Keratinocyte (primary cell): ENCODE results near the gene PHACTR1. TPM values are rescaled to one million over a fixed set of nuclear protein-coding genes. Genes with fewer than 3 reads are reported as not detected.

ENCODE experiments used
- DNase-seq: peaks from one replicate; pipeline ENCODE4 v3.0.0-alpha.2; 2011; ENCODE audit warnings: low read depth, missing footprints, low spot score
- FAIRE-seq: peaks from 2 replicates; lab custom pipeline; 2011; peaks lifted over from hg19 to GRCh38; lab: Jason Lieb, UNC
- H2AFZ ChIP-seq: 2 replicates; pipeline ENCODE4 v1.6.0; 2012; ENCODE audit warnings: low read length, control low read depth, inconsistent platforms; ENCODE audit not compliant: control insufficient read depth
- H3K27ac ChIP-seq: 2 replicates; pipeline ENCODE4 v1.5.1; 2011; ENCODE audit warnings: low read length; ENCODE audit not compliant: control insufficient read depth, insufficient read depth
- H3K27me3 ChIP-seq: 3 replicates; pipeline ENCODE4 v1.6.0; 2011; ENCODE audit warnings: low read length; ENCODE audit not compliant: control insufficient read depth, insufficient read depth; ENCODE audit errors: extremely low read depth
- H3K36me3 ChIP-seq, 2 experiments: 2 replicates in 1 of 2; 3 replicates in 1 of 2; pipeline ENCODE4 v1.5.1; 2011; ENCODE audit warnings: low read length in 2 of 2, mild to moderate bottlenecking in 1 of 2; ENCODE audit not compliant: control insufficient read depth in 2 of 2, insufficient read depth in 2 of 2; ENCODE audit errors: extremely low read depth in 1 of 2
- H3K4me1 ChIP-seq: 3 replicates; pipeline ENCODE4 v1.5.1; 2011; ENCODE audit warnings: low read length; ENCODE audit not compliant: control insufficient read depth, insufficient read depth; ENCODE audit errors: extremely low read depth
- H3K4me2 ChIP-seq: 3 replicates; pipeline ENCODE4 v1.6.0; 2011; ENCODE audit warnings: low read depth, low read length; ENCODE audit not compliant: control insufficient read depth, insufficient read depth; ENCODE audit errors: extremely low read depth
- H3K4me3 ChIP-seq, 3 experiments: fragments of 200-600 bp in 1 of 3; sonication (generic) in 1 of 3; 2 replicates in 2 of 3; 3 replicates in 1 of 3; pipeline ENCODE4 v1.5.1; 2011 to 2016; ENCODE audit warnings: low read length in 3 of 3, mild to moderate bottlenecking in 3 of 3, control low read depth in 2 of 3, inconsistent platforms in 1 of 3, low read depth in 1 of 3, mixed read lengths in 1 of 3, mixed run types in 1 of 3, moderate library complexity in 1 of 3; ENCODE audit not compliant: control insufficient read depth in 2 of 3, insufficient read depth in 2 of 3; ENCODE audit errors: extremely low read depth in 1 of 3
- H3K79me2 ChIP-seq: 2 replicates; pipeline ENCODE4 v1.6.0; 2012; ENCODE audit warnings: low read length; ENCODE audit not compliant: control insufficient read depth, insufficient read depth
- H3K9ac ChIP-seq: 3 replicates; pipeline ENCODE4 v1.6.0; 2011; ENCODE audit warnings: low read length; ENCODE audit not compliant: control insufficient read depth, insufficient read depth; ENCODE audit errors: extremely low read depth
- H3K9me1 ChIP-seq: 3 replicates; pipeline ENCODE4 v1.6.0; 2011; ENCODE audit warnings: low read length; ENCODE audit not compliant: control insufficient read depth, insufficient read depth; ENCODE audit errors: extremely low read depth
- H3K9me3 ChIP-seq: 2 replicates; pipeline ENCODE4 v1.5.1; 2012; ENCODE audit warnings: low read depth, low read length; ENCODE audit not compliant: control insufficient read depth
- H4K20me1 ChIP-seq: 3 replicates; pipeline ENCODE4 v1.6.0; 2011; ENCODE audit warnings: low read length; ENCODE audit not compliant: control insufficient read depth, insufficient read depth; ENCODE audit errors: extremely low read depth
- CTCF ChIP-seq, 3 experiments: IDR thresholded peaks in 1 of 3; conservative IDR thresholded peaks in 1 of 3; optimal IDR thresholded peaks in 1 of 3; 2 replicates in 2 of 3; 3 replicates in 1 of 3; pipeline versions ENCODE3 to v1.5.1; 2011; ENCODE audit warnings: low read length in 3 of 3, mild to moderate bottlenecking in 3 of 3, moderate library complexity in 2 of 3, control low read depth in 1 of 3, inconsistent platforms in 1 of 3; ENCODE audit not compliant: insufficient read depth in 2 of 3; ENCODE audit errors: extremely low read depth in 1 of 3
- EZH2 ChIP-seq: IDR thresholded peaks from one replicate; pipeline ENCODE4 v1.6.1; 2012; ENCODE audit warnings: inconsistent platforms, mild to moderate bottlenecking, low read length, moderate library complexity
- dilution Hi-C: fragments of 300-500 bp; cut with MboI; formaldehyde crosslinking; loops from one replicate; pipeline ENCODE4 v1.7.0; 2020; ENCODE audit warnings: low sequenced_read_pairs; ENCODE audit not compliant: extremely low pct_ligation_motif_present
- polyA plus RNA-seq, 5 experiments: library from polyadenylated mRNA; depleted of rRNA in 3 of 5; stranded (reverse) in 3 of 5; stranded (forward) in 1 of 5; unstranded in 1 of 5; fragments of >200 nt; gene quantifications; 1 replicate in 1 of 5; 2 replicates in 3 of 5; 3 replicates in 1 of 5; pipeline versions ENCODE4 v1.2.1 to v1.2.3, GENCODE V29; 2011 to 2012; ENCODE audit warnings: missing spikeins in 2 of 5, low read depth in 1 of 5, low replicate concordance in 1 of 5

Gene PHACTR1
- polyA plus RNA-seq, 1 donor (not counting 4 experiments of a cell fraction or from before 2014, with no cell fraction given), result 0.22 TPM

DNA sequence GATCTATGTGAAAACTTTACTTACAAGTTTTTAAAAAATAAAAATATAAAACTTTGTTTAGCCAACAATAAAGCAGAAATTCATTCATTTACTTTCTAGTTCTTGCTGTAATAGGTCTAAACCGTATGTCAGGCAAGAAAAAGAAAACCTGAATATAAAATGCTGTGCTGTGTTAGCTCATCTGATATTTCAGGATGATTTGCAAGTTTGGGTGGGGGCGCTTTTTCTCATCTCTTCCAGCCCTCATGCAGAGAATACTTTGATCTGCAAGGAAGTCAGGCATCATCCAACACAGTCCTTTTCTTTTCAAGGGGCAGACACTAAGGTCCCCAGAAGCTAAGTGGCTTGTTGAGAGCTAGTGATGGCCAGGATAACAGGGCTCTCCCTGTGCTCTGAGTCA, 458.5 kb downstream of the PHACTR1 start:
- Histone ChIP-seq H3K27ac (no peak overlapping the region), H3K9ac (no peak overlapping the region), H4K20me1 (no peaks in the 10 kb centered on the region), H3K4me2 (no peak overlapping the region), H3K4me1 (no peaks in the 10 kb centered on the region), H3K79me2 (no peaks in the 10 kb centered on the region), H3K9me3 (no peaks in the 10 kb centered on the region), H3K4me3 (no peak overlapping the region), H3K9me1 (no peaks in the 10 kb centered on the region), H3K27me3 (no peaks in the 10 kb centered on the region), H3K36me3 (no peaks in the 10 kb centered on the region), H2AFZ (no peak overlapping the region)
- TF ChIP-seq CTCF (optimal IDR thresholded peaks at IDR 0.05 in 1 of 3, IDR thresholded peaks at IDR 0.05 in 1 of 3, conservative IDR thresholded peaks at IDR 0.05 in 1 of 3; ENCODE audit: extremely low read depth in 1 of 3, insufficient read depth in 2 of 3, low read length in 3 of 3) (no peak), EZH2 (no peak)
- dilution Hi-C loops, result no loop called here
- DNase-seq (no peak), FAIRE-seq (no peak)

DNA sequence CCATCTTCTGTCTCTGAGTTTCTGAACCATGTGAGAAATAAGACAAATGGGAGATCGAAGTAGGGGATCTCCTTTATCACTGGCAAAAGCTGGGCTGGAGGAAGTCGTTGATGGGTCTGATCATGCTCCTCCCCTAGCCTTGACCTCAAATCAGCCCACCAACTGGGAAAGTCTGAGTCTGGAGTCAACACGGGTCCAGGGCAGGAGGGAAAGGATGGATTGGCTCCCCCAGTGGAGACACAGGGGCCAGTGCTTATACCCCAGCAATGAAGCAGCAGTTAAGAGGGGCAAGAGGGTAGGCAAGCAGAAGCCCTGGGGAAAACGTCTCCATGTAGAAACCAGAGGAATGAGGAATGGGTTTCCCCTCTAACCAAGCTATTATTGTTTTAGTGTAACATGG, 459.2 kb downstream of the PHACTR1 start:
- dilution Hi-C loops, result no loop called here
- no peak overlapping the region for H2AFZ ChIP-seq
- no peaks in the 10 kb centered on the region for H3K4me1 ChIP-seq
- FAIRE-seq (no peak), DNase-seq (no peak)
- no peak overlapping the region for H3K4me3 ChIP-seq
- TF ChIP-seq EZH2 (no peak), CTCF (optimal IDR thresholded peaks at IDR 0.05 in 1 of 3, IDR thresholded peaks at IDR 0.05 in 1 of 3, conservative IDR thresholded peaks at IDR 0.05 in 1 of 3; ENCODE audit: extremely low read depth in 1 of 3, insufficient read depth in 2 of 3, low read length in 3 of 3) (no peak)
- no peak overlapping the region for H3K4me2 ChIP-seq
- no peaks in the 10 kb centered on the region for H3K79me2 ChIP-seq
- no peaks in the 10 kb centered on the region for H4K20me1 ChIP-seq
- H3K9ac ChIP-seq, result no peak overlapping the region
- no peaks in the 10 kb centered on the region for H3K36me3 ChIP-seq
- H3K27ac ChIP-seq, result no peak overlapping the region
- H3K27me3 ChIP-seq, result no peaks in the 10 kb centered on the region
- H3K9me3 ChIP-seq, result no peaks in the 10 kb centered on the region
- H3K9me1 ChIP-seq, result no peaks in the 10 kb centered on the region
